GM13977 (cell line): Measurements from ENCODE around the gene ZNF423.

ENCODE experiments used
- DNase-seq: peaks from one replicate; pipeline ENCODE4 v3.0.0; 2012; ENCODE audit warnings: low spot score
- in situ Hi-C: fragments of 300-500 bp; cut with MboI; formaldehyde crosslinking; loops from one replicate; pipeline ENCODE4 v1.12.0; 2022; ENCODE audit warnings: low sequenced_read_pairs, low pct_unique_long_range_greater_than_20kb, mixed read lengths, inconsistent platforms; ENCODE audit not compliant: unreplicated experiment
- TF ChIP-seq, protein P1 (sequence below): IDR thresholded peaks from 2 replicates; pipeline ENCODE4 v1.5.1; 2012; ENCODE audit warnings: mild to moderate bottlenecking, control low read depth; ENCODE audit not compliant: insufficient read depth; ENCODE audit errors: extremely low read depth, missing control alignments

Gene ZNF423

DNA sequence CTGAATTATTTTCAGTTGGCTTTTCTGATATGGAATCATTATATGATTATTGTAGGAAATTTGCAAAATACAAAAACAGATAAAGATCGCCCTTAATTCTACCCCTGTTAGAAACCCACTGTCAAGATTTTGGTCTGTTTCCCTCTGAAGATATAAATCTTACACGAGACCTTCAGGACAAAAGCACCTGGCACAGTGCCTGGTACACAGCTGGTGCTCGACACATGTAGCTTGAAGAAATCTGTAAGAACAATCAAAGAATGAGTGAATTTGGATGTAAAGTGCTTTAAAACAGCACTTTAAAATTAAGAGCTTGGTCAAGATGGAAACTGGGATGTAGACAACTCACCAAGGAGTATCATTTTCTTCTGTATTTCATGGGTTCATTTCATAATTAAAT, 301.2 kb downstream of the ZNF423 start:
- TF ChIP-seq, protein P1, sequence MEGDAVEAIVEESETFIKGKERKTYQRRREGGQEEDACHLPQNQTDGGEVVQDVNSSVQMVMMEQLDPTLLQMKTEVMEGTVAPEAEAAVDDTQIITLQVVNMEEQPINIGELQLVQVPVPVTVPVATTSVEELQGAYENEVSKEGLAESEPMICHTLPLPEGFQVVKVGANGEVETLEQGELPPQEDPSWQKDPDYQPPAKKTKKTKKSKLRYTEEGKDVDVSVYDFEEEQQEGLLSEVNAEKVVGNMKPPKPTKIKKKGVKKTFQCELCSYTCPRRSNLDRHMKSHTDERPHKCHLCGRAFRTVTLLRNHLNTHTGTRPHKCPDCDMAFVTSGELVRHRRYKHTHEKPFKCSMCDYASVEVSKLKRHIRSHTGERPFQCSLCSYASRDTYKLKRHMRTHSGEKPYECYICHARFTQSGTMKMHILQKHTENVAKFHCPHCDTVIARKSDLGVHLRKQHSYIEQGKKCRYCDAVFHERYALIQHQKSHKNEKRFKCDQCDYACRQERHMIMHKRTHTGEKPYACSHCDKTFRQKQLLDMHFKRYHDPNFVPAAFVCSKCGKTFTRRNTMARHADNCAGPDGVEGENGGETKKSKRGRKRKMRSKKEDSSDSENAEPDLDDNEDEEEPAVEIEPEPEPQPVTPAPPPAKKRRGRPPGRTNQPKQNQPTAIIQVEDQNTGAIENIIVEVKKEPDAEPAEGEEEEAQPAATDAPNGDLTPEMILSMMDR = no peak
- no peak for DNase-seq
- in situ Hi-C loops = no loop called here

DNA sequence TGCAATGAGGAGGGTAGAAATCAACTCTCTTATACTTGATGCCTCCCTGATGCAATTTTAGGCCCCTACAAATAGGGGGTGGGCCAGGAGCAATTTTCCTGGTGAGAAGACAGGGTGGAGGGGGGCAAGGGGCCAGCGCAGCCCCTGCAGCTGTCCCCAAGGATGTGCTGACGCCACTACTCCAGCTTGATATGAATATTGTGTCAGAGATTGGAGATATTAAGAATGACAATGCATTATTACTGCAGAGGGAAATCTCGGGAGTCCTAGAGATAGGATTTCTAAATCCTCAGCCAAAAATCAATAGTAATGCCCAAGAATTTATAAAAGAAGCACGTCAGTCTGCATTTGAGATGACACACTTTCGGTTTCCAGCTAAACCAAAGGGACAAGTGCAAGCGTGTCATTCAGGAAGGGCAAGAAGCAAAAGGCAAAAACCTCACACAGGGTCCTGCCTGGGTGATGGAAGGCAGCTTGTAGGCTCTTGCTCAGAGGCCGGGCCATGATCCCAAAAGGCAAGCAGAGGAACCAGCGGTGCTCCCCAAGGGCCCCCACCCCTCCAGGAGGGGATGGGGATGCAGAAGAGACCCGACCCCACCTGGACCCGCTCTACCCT, 303.5 kb downstream of the ZNF423 start:
- TF ChIP-seq, protein P1 = no peak
- in situ Hi-C loops = no loop called here
- no peak for DNase-seq

DNA sequence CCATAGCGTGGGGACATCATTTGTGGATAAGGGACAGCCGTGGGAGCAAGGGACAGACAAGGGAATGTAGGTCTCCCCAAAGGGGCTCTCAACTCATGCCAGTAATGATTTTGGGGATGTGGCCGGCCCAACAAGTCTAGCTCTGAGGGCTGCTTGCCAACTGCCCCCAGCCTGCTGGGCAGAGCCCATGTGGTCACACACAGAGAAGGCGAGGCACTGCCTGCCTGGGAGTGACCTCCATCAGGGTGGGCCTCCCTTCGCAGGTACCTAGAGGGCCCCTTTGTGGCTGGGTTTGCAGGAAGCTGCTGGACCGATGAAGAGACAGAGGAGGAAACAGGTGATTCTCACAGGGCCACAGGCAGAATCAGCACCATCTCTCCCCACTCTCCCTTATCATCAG, 305.2 kb downstream of the ZNF423 start:
- DNase-seq = no peak
- in situ Hi-C loops = no loop called here
- TF ChIP-seq, protein P1 = no peak

DNA sequence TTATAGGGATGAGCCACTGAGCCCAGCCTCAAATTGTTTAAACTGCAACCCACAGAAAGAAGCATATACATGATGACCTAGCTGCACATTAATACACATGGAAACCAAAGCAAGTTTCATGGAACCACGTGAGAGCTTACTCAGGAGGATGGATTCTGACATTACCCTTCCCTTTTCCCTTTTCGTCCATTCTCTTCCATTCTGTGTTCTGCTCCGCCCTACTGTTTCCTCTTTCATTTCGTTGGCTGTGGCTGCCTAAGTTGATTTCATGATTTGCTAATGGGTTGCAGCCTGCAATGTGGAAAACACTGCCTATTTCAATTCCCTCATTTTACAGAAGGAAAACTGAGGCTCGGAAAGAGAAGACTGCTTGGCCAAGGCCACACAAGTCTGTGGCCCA, 305.8 kb downstream of the ZNF423 start:
- TF ChIP-seq, protein P1 = no peak
- DNase-seq = no peak
- in situ Hi-C loops = no loop called here

DNA sequence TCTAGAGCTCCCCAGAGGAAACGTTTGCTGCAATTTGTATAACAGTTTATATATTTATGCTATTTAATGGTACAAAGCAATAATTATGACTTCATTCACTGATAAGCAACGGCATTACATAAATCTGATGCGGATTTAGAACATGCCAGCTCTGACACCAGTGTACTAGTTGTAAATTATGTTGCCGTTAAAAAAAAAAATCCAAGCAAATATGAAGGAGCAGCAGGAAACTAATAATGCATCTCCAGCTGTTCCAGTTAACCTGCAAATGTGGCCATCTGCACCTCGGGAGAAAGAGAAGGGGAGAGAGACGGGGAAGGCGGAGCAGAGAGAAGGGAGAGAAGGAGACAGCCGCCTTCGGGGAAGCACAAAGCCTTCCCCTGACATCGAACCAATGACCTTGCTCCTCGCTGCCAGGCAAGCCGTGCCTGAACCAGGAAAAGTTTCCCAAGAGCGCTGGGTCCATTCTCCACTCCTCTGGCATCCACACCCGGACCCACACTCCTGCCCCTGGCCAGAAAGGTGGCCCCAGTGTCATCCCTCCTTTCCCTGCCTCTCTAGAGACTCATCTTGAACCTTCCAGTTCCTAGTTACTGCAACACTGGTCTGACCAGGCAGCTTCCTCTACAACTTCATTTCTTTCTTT, 307.5 kb downstream of the ZNF423 start:
- TF ChIP-seq, protein P1 = no peak
- in situ Hi-C loops = no loop called here
- DNase-seq = no peak

DNA sequence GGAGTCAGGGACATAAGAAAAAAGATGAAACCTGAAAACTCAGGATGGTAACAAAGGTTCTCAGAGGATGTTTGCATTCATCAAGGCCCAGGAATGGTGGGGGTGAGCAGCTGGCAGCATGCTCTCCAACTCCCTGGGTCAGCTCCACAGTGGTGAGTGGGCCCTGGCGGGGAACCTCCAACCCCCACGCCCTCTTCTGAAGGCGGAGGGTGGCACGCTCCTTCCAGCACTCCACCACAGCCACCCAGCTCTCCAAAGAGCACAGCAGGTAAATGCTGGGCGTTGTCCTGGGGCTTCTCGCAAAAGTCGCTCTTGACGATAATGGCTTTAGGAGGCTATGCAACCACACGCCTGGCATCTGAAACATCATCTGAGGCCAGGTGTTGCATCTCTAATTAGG, 308.5 kb downstream of the ZNF423 start:
- in situ Hi-C loops = no loop called here
- TF ChIP-seq, protein P1 = no peak
- DNase-seq = no peak
